Measurements from ENCODE around the gene GCGR. TPM values are rescaled to one million over a fixed set of nuclear protein-coding genes. Genes with fewer than 3 reads are reported as not detected.

GCGR gene
- total RNA-seq, 1 donor from 2014 or later = not detected

- no peaks in the 10 kb centered on the region for H3K4me1 ChIP-seq (ENCODE audit: insufficient read depth, low read length)
- FAIRE-seq (no peak), DNase-seq (ENCODE audit: low read depth) (no peak)
- TF ChIP-seq EZH2 (IDR thresholded peaks at IDR 0.05; ENCODE audit: insufficient read depth, low read length) (no peak), CTCF (IDR thresholded peaks at IDR 0.05; ENCODE audit: insufficient read depth, low read depth, low read length) (no peak)
- peaks cover 13% of the 10 kb centered on the region for H3K36me3 Mint-ChIP-seq (ENCODE audit: low read depth, unreplicated experiment)
- no peaks in the 10 kb centered on the region for H3K9me3 ChIP-seq (ENCODE audit: insufficient read depth, low read depth, low read length)
- H3K4me3 Mint-ChIP-seq (ENCODE audit: unreplicated experiment) = no peak overlapping the region
- no peak overlapping the region for H3K9ac ChIP-seq (ENCODE audit: low read length)
- H3K27ac ChIP-seq (ENCODE audit: low read depth, low read length) = no peak overlapping the region
- H3K4me2 ChIP-seq (ENCODE audit: low read length) = no peak overlapping the region
- no peaks in the 10 kb centered on the region for H3K4me1 Mint-ChIP-seq (ENCODE audit: low read depth, unreplicated experiment)
- no peaks in the 10 kb centered on the region for H3K9me3 Mint-ChIP-seq (ENCODE audit: unreplicated experiment)
- H3K36me3 ChIP-seq (ENCODE audit: insufficient read depth, low read length) = peaks cover 38% of the 10 kb centered on the region
- H3K27me3 ChIP-seq (ENCODE audit: insufficient read depth, low read length) = no peaks in the 10 kb centered on the region
- H3K79me2 ChIP-seq (ENCODE audit: insufficient read depth, low read length) = peaks cover 8% of the 10 kb centered on the region
- H3K4me3 ChIP-seq (ENCODE audit: insufficient read depth, low read depth, low read length) = no peak overlapping the region
- H4K20me1 ChIP-seq (ENCODE audit: insufficient read depth, low read length) = peaks cover 66% of the 10 kb centered on the region
- H2AFZ ChIP-seq (ENCODE audit: low read depth, low read length) = no peak overlapping the region
- no peak overlapping the region for H3K27ac Mint-ChIP-seq (ENCODE audit: unreplicated experiment)
- no peaks in the 10 kb centered on the region for H3K27me3 Mint-ChIP-seq (ENCODE audit: low read depth, unreplicated experiment)
Measured at GRCh38 chr17:81844327-81844851, 40.4 kb downstream of the GCGR start.

GRCh38 chr17:81844887-81845286 is 40.9 kb downstream of the GCGR start:
- Histone ChIP-seq H3K9ac (ENCODE audit: low read length) (no peak overlapping the region), H3K27ac (ENCODE audit: low read depth, low read length) (no peak overlapping the region), H3K4me1 (ENCODE audit: insufficient read depth, low read length) (no peaks in the 10 kb centered on the region), H3K9me3 (ENCODE audit: insufficient read depth, low read depth, low read length) (no peaks in the 10 kb centered on the region), H2AFZ (ENCODE audit: low read depth, low read length) (no peak overlapping the region), H3K36me3 (ENCODE audit: insufficient read depth, low read length) (peaks cover 38% of the 10 kb centered on the region), H3K4me2 (ENCODE audit: low read length) (no peak overlapping the region), H3K4me3 (ENCODE audit: insufficient read depth, low read depth, low read length) (no peak overlapping the region), H3K27me3 (ENCODE audit: insufficient read depth, low read length) (no peaks in the 10 kb centered on the region), H4K20me1 (ENCODE audit: insufficient read depth, low read length) (peaks cover 66% of the 10 kb centered on the region), H3K79me2 (ENCODE audit: insufficient read depth, low read length) (peaks cover 8% of the 10 kb centered on the region)
- FAIRE-seq (no peak), DNase-seq (ENCODE audit: low read depth) (no peak)
- H3K27me3 Mint-ChIP-seq (ENCODE audit: low read depth, unreplicated experiment) = no peaks in the 10 kb centered on the region
- no peaks in the 10 kb centered on the region for H3K4me1 Mint-ChIP-seq (ENCODE audit: low read depth, unreplicated experiment)
- no peaks in the 10 kb centered on the region for H3K9me3 Mint-ChIP-seq (ENCODE audit: unreplicated experiment)
- TF ChIP-seq CTCF (IDR thresholded peaks at IDR 0.05; ENCODE audit: insufficient read depth, low read depth, low read length) = no peak
- TF ChIP-seq EZH2 (IDR thresholded peaks at IDR 0.05; ENCODE audit: insufficient read depth, low read length) = no peak
- no peak overlapping the region for H3K27ac Mint-ChIP-seq (ENCODE audit: unreplicated experiment)
- H3K4me3 Mint-ChIP-seq (ENCODE audit: unreplicated experiment) = no peak overlapping the region
- peaks cover 13% of the 10 kb centered on the region for H3K36me3 Mint-ChIP-seq (ENCODE audit: low read depth, unreplicated experiment)

GRCh38 chr17:81845361-81845760 is 41.4 kb downstream of the GCGR start:
- H3K36me3 ChIP-seq (ENCODE audit: insufficient read depth, low read length) = peaks cover 38% of the 10 kb centered on the region

More at GRCh38 chr17:81845361-81845760, 41.4 kb downstream of the GCGR start:
- no peak overlapping the region for H2AFZ ChIP-seq (ENCODE audit: low read depth, low read length)
- TF ChIP-seq CTCF (IDR thresholded peaks at IDR 0.05; ENCODE audit: insufficient read depth, low read depth, low read length) (no peak), EZH2 (IDR thresholded peaks at IDR 0.05; ENCODE audit: insufficient read depth, low read length) (no peak)
- no peak overlapping the region for H3K9ac ChIP-seq (ENCODE audit: low read length)
- no peak overlapping the region for H3K4me2 ChIP-seq (ENCODE audit: low read length)
- Mint-ChIP-seq H3K4me3 (ENCODE audit: unreplicated experiment) (no peak overlapping the region), H3K4me1 (ENCODE audit: low read depth, unreplicated experiment) (no peaks in the 10 kb centered on the region), H3K27me3 (ENCODE audit: low read depth, unreplicated experiment) (no peaks in the 10 kb centered on the region), H3K27ac (ENCODE audit: unreplicated experiment) (no peak overlapping the region), H3K9me3 (ENCODE audit: unreplicated experiment) (no peaks in the 10 kb centered on the region), H3K36me3 (ENCODE audit: low read depth, unreplicated experiment) (peaks cover 13% of the 10 kb centered on the region)
- FAIRE-seq (no peak), DNase-seq (ENCODE audit: low read depth) (no peak)
- no peak overlapping the region for H3K27ac ChIP-seq (ENCODE audit: low read depth, low read length)
- peaks cover 8% of the 10 kb centered on the region for H3K79me2 ChIP-seq (ENCODE audit: insufficient read depth, low read length)
- no peaks in the 10 kb centered on the region for H3K27me3 ChIP-seq (ENCODE audit: insufficient read depth, low read length)
- no peak overlapping the region for H3K4me3 ChIP-seq (ENCODE audit: insufficient read depth, low read depth, low read length)
- no peaks in the 10 kb centered on the region for H3K9me3 ChIP-seq (ENCODE audit: insufficient read depth, low read depth, low read length)
- peaks cover 66% of the 10 kb centered on the region for H4K20me1 ChIP-seq (ENCODE audit: insufficient read depth, low read length)
- H3K4me1 ChIP-seq (ENCODE audit: insufficient read depth, low read length) = no peaks in the 10 kb centered on the region

Measured in astrocyte (in vitro differentiated cells and primary cell).